Neural crest cell (in vitro differentiated cells): ENCODE measurements around the gene TENM3. TPM values are rescaled to one million over a fixed set of nuclear protein-coding genes. Genes with fewer than 3 reads are reported as not detected.

Experiments
- DNase-seq: peaks from one replicate; pipeline ENCODE4 v3.0.0; 2021; ENCODE audit warnings: low read depth, mixed read lengths, low spot score
- H3K27ac Mint-ChIP-seq: one replicate; pipeline ENCODE4 v1.8.0; 2021; ENCODE audit warnings: mild to moderate bottlenecking, mixed read lengths; ENCODE audit not compliant: unreplicated experiment
- H3K27me3 Mint-ChIP-seq: 2 replicates; pipeline ENCODE4 v1.8.0; 2021; ENCODE audit warnings: low read depth, mild to moderate bottlenecking, mixed read lengths
- H3K36me3 Mint-ChIP-seq: 2 replicates; pipeline ENCODE4 v1.8.0; 2021; ENCODE audit warnings: low read depth, mild to moderate bottlenecking, mixed read lengths
- H3K4me1 Mint-ChIP-seq: 2 replicates; pipeline ENCODE4 v1.8.0; 2021; ENCODE audit warnings: mixed read lengths
- H3K4me3 Mint-ChIP-seq: one replicate; pipeline ENCODE4 v1.8.0; 2021; ENCODE audit warnings: mild to moderate bottlenecking, mixed read lengths
- H3K9me3 Mint-ChIP-seq: 2 replicates; pipeline ENCODE4 v1.8.0; 2021; ENCODE audit warnings: mixed read lengths
- total RNA-seq: library from RNA; stranded (reverse); gene quantifications from 2 replicates; pipeline ENCODE4 v1.2.1, GENCODE V29; 2021
- TF ChIP-seq, protein P1 (sequence below): fragments of 200-600 bp; sonication (generic); conservative IDR thresholded peaks from 2 replicates; pipeline ENCODE4 v1.5.0; 2021; ENCODE audit warnings: antibody characterized with exemption, mild to moderate bottlenecking

TENM3 gene
- total RNA-seq, 1 donor from 2014 or later: 43.9 TPM

GRCh38 chr4:182227611-182228010, 15.6 kb upstream of the TENM3 start:
- Mint-ChIP-seq H3K36me3 (no peaks in the 10 kb centered on the region), H3K27me3 (no peaks in the 10 kb centered on the region), H3K4me3 (no peak overlapping the region), H3K9me3 (no peaks in the 10 kb centered on the region), H3K4me1 (no peaks in the 10 kb centered on the region), H3K27ac (no peak overlapping the region)
- no peak for DNase-seq
- TF ChIP-seq, protein P1, sequence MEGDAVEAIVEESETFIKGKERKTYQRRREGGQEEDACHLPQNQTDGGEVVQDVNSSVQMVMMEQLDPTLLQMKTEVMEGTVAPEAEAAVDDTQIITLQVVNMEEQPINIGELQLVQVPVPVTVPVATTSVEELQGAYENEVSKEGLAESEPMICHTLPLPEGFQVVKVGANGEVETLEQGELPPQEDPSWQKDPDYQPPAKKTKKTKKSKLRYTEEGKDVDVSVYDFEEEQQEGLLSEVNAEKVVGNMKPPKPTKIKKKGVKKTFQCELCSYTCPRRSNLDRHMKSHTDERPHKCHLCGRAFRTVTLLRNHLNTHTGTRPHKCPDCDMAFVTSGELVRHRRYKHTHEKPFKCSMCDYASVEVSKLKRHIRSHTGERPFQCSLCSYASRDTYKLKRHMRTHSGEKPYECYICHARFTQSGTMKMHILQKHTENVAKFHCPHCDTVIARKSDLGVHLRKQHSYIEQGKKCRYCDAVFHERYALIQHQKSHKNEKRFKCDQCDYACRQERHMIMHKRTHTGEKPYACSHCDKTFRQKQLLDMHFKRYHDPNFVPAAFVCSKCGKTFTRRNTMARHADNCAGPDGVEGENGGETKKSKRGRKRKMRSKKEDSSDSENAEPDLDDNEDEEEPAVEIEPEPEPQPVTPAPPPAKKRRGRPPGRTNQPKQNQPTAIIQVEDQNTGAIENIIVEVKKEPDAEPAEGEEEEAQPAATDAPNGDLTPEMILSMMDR: no peak

DNA sequence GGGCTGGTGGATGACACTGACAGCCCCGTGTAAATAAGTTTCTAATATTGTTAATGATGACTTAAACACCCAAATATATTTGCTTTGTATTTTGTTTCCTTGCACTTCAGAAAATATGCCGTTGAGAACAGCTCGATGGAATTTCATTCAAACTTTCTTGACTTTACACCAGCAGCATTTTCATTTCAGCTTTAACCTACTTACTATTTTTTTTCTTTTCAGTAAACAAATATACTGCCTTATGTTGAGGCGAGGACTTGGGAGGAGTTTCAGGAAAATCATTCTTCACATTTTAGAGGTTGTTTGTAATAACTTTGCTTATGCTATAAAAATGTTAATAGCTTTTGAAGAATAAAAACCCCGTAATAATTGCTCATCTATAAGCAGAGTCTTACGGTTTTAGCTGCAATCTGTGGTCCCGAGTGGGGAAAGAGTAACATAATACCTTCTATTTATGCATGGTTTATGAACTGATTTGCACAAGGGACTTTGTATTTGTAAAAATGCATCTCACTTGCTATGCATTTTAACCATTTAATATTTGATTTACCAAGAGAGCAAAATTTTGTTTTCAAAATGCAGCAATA, 14.1 kb upstream of the TENM3 start:
- DNase-seq: no peak
- no peaks in the 10 kb centered on the region for H3K4me1 Mint-ChIP-seq
- TF ChIP-seq, protein P1: no peak
- no peaks in the 10 kb centered on the region for H3K9me3 Mint-ChIP-seq
- no peak overlapping the region for H3K4me3 Mint-ChIP-seq
- no peaks in the 10 kb centered on the region for H3K36me3 Mint-ChIP-seq
- H3K27me3 Mint-ChIP-seq: no peaks in the 10 kb centered on the region
- H3K27ac Mint-ChIP-seq: no peak overlapping the region

GRCh38 chr4:182230256-182230655, 12.9 kb upstream of the TENM3 start:
- Mint-ChIP-seq H3K9me3 (no peaks in the 10 kb centered on the region), H3K4me3 (no peak overlapping the region), H3K27ac (no peak overlapping the region), H3K36me3 (no peaks in the 10 kb centered on the region), H3K4me1 (no peaks in the 10 kb centered on the region), H3K27me3 (no peaks in the 10 kb centered on the region)
- TF ChIP-seq, protein P1: no peak
- DNase-seq: no peak

DNA sequence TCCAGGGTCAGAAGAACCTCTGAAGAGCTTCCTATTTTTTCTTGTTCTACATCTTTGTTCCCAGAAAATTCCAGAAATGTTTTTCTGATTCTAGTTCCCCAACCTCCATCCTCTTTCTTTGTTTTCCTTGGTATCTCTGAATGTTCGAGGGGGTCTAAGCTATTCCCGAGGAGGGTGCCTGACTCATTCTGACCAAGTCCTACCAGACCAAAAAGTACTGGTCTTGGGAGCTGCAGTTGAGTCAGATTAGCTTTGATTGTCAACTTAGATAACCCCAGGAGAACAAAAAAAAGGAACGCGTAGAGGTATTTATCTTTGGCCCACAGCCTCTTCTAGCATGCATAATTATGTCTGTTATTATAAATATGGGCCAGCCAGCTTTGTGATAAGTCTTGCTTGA, 12.1 kb upstream of the TENM3 start:
- TF ChIP-seq, protein P1: no peak
- no peaks in the 10 kb centered on the region for H3K36me3 Mint-ChIP-seq
- no peak for DNase-seq
- H3K27me3 Mint-ChIP-seq: no peaks in the 10 kb centered on the region
- H3K4me3 Mint-ChIP-seq: no peak overlapping the region
- H3K4me1 Mint-ChIP-seq: no peaks in the 10 kb centered on the region
- H3K27ac Mint-ChIP-seq: no peak overlapping the region
- no peaks in the 10 kb centered on the region for H3K9me3 Mint-ChIP-seq

- H3K9me3 Mint-ChIP-seq: no peaks in the 10 kb centered on the region
- H3K4me1 Mint-ChIP-seq: no peaks in the 10 kb centered on the region
- DNase-seq: no peak
- no peaks in the 10 kb centered on the region for H3K36me3 Mint-ChIP-seq
- H3K27ac Mint-ChIP-seq: no peak overlapping the region
- H3K4me3 Mint-ChIP-seq: no peak overlapping the region
- TF ChIP-seq, protein P1: no peak
- H3K27me3 Mint-ChIP-seq: no peaks in the 10 kb centered on the region
Measured at GRCh38 chr4:182231496-182231895, 11.7 kb upstream of the TENM3 start.
